Spleen (tissue), 7 donors: ENCODE results near the gene RGS16.

Experiments used
- POLR2A ChIP-seq, 3 donors: fragments of 450-650 bp; IDR thresholded peaks; one replicate each; pipeline ENCODE4 v1.5.1; 2017; ENCODE audit warnings: antibody characterized with exemption in 3 of 3, mild to moderate bottlenecking in 1 of 3
- POLR2AphosphoS5 ChIP-seq, 3 donors: sonication (generic); formaldehyde crosslinking; IDR thresholded peaks; one replicate each; pipeline ENCODE4 v1.5.1; 2017; ENCODE audit warnings: antibody characterized with exemption in 3 of 3
- TF ChIP-seq, protein P1 (sequence below), 11 experiments: fragments of 200-600 bp in 7 of 11; fragments of 450-650 bp in 4 of 11; sonication (generic) in 4 of 11; IDR thresholded peaks in 8 of 11; conservative IDR thresholded peaks in 3 of 11; 1 replicate in 7 of 11; 2 replicates in 4 of 11; pipeline versions ENCODE4 v1.4.0 to v1.8.0; 2016 to 2021; ENCODE audit warnings: antibody characterized with exemption in 11 of 11, inconsistent platforms in 4 of 11, mild to moderate bottlenecking in 1 of 11
- donor health status: DM: no; HTN: no; CAD: no; lungs with moderate emphysema.
- donor health status: DM: no; HTN: no; CAD: no.
- donor health status: DM: no; HTN: no; CAD: no.

GRCh38 chr1:182601416-182601786 is 2.8 kb downstream of the RGS16 start:
- TF ChIP-seq, protein P1, sequence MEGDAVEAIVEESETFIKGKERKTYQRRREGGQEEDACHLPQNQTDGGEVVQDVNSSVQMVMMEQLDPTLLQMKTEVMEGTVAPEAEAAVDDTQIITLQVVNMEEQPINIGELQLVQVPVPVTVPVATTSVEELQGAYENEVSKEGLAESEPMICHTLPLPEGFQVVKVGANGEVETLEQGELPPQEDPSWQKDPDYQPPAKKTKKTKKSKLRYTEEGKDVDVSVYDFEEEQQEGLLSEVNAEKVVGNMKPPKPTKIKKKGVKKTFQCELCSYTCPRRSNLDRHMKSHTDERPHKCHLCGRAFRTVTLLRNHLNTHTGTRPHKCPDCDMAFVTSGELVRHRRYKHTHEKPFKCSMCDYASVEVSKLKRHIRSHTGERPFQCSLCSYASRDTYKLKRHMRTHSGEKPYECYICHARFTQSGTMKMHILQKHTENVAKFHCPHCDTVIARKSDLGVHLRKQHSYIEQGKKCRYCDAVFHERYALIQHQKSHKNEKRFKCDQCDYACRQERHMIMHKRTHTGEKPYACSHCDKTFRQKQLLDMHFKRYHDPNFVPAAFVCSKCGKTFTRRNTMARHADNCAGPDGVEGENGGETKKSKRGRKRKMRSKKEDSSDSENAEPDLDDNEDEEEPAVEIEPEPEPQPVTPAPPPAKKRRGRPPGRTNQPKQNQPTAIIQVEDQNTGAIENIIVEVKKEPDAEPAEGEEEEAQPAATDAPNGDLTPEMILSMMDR (IDR thresholded peaks at IDR 0.05 in 8 of 11, conservative IDR thresholded peaks at IDR 0.05 in 3 of 11), result peak; percentile 61 to 94 (median 86)
- TF ChIP-seq POLR2A (IDR thresholded peaks at IDR 0.05) (no peak), POLR2AphosphoS5 (IDR thresholded peaks at IDR 0.05) (peak in 1 of 3 donors; percentile 45)
